Left ventricle myocardium inferior (tissue), 1 donor: ENCODE measurements around the gene CCDC181. TPM values are rescaled to one million over a fixed set of nuclear protein-coding genes. Genes with fewer than 3 reads are reported as not detected.

Experiments used
- DNase-seq: peaks from one replicate; pipeline ENCODE4 v3.0.0-alpha.2; 2020
- H3K27ac ChIP-seq: fragments of 200-600 bp; replicated peaks from 2 replicates; pipeline ENCODE4 v1.8.0; 2021
- H3K27me3 ChIP-seq: fragments of 200-600 bp; 2 replicates; pipeline ENCODE4 v1.8.0; 2021; ENCODE audit warnings: low read depth
- H3K36me3 ChIP-seq: fragments of 200-600 bp; 2 replicates; pipeline ENCODE4 v1.8.0; 2021
- H3K4me1 ChIP-seq: fragments of 200-600 bp; 2 replicates; pipeline ENCODE4 v1.8.0; 2021
- H3K4me3 ChIP-seq: fragments of 200-600 bp; 2 replicates; pipeline ENCODE4 v1.8.0; 2021; ENCODE audit warnings: mild to moderate bottlenecking, moderate library complexity
- H3K9me3 ChIP-seq: fragments of 200-600 bp; replicated peaks from 2 replicates; pipeline ENCODE4 v1.8.0; 2021
- CTCF ChIP-seq: fragments of 200-600 bp; IDR thresholded peaks from 2 replicates; pipeline ENCODE4 v1.8.0; 2021; ENCODE audit warnings: antibody characterized with exemption, mild to moderate bottlenecking, borderline replicate concordance
- intact Hi-C: fragments of 100-400 bp; cut with micrococcal nuclease; formaldehyde crosslinking; loops from one replicate; pipeline ENCODE4 v1.11.0; 2022
- total RNA-seq: library from RNA; stranded (reverse); fragmentation: NEBNext Ultra II Directional; extraction: Animal tissue kit (Norgen Biotek cat#: 25700); gene quantifications from one replicate; pipeline ENCODE4 v1.2.1, GENCODE V29; 2021
- donor health status: DM: no; HTN: yes; CAD: no; lungs with severe emphysema.

Gene CCDC181
- total RNA-seq, 1 donor from 2014 or later, result 1.5 TPM

GRCh38 chr1:169363046-169363730 is 64.1 kb downstream of the CCDC181 start:
- H3K27ac ChIP-seq, result no peak overlapping the region
- no peak for TF ChIP-seq CTCF
- intact Hi-C loops, result no loop called here

GRCh38 chr1:169361281-169361680 is 66.0 kb downstream of the CCDC181 start:
- no peak for TF ChIP-seq CTCF
- no peak for DNase-seq
- Histone ChIP-seq H3K27me3 (no peaks in the 10 kb centered on the region), H3K4me3 (no peak overlapping the region), H3K4me1 (no peaks in the 10 kb centered on the region), H3K27ac (no peak overlapping the region), H3K9me3 (no peaks in the 10 kb centered on the region), H3K36me3 (no peaks in the 10 kb centered on the region)
- intact Hi-C loops, result no loop called here

More at GRCh38 chr1:169363046-169363730, 64.1 kb downstream of the CCDC181 start:
- no peaks in the 10 kb centered on the region for H3K27me3 ChIP-seq
- H3K4me1 ChIP-seq, result peaks cover 9% of the 10 kb centered on the region
- H3K9me3 ChIP-seq, result no peaks in the 10 kb centered on the region
- DNase-seq, result no peak
- no peaks in the 10 kb centered on the region for H3K36me3 ChIP-seq
- no peak overlapping the region for H3K4me3 ChIP-seq

GRCh38 chr1:169360415-169360814 is 66.9 kb downstream of the CCDC181 start:
- H3K4me3 ChIP-seq, result no peak overlapping the region
- H3K9me3 ChIP-seq, result no peaks in the 10 kb centered on the region
- no peak for TF ChIP-seq CTCF
- no peaks in the 10 kb centered on the region for H3K4me1 ChIP-seq
- intact Hi-C loops, result no loop called here
- DNase-seq, result no peak
- H3K27me3 ChIP-seq, result no peaks in the 10 kb centered on the region
- no peak overlapping the region for H3K27ac ChIP-seq
- no peaks in the 10 kb centered on the region for H3K36me3 ChIP-seq

- intact Hi-C loops, result loop anchor here (5.0 kb wide), 1 partner anchor 746 kb away; no protein-coding TSS in a partner anchor
- H3K27ac ChIP-seq, result no peak overlapping the region
- peak; percentile 86 for TF ChIP-seq CTCF
- no peak overlapping the region for H3K4me3 ChIP-seq
- DNase-seq, result no peak
- peaks cover 8% of the 10 kb centered on the region for H3K9me3 ChIP-seq
- H3K27me3 ChIP-seq, result no peaks in the 10 kb centered on the region
- H3K4me1 ChIP-seq, result no peaks in the 10 kb centered on the region
- no peaks in the 10 kb centered on the region for H3K36me3 ChIP-seq
Observed at GRCh38 chr1:169348383-169349036, 78.8 kb downstream of the CCDC181 start.

- H3K4me3 ChIP-seq, result no peak overlapping the region
- no peaks in the 10 kb centered on the region for H3K4me1 ChIP-seq
- no peak for TF ChIP-seq CTCF
- intact Hi-C loops, result loop anchor here (5.0 kb wide), 1 partner anchor 746 kb away; no protein-coding TSS in a partner anchor
- H3K9me3 ChIP-seq, result peaks cover 2% of the 10 kb centered on the region
- no peak overlapping the region for H3K27ac ChIP-seq
- no peaks in the 10 kb centered on the region for H3K27me3 ChIP-seq
- DNase-seq, result no peak
- H3K36me3 ChIP-seq, result no peaks in the 10 kb centered on the region
Observed at GRCh38 chr1:169347688-169348382, 79.4 kb downstream of the CCDC181 start.
